HG02870 (cell line): ENCODE data around the gene LLGL2.

Source experiments
- ATAC-seq: cut with Tn5 transposase; IDR thresholded peaks from one replicate; pipeline ENCODE4 v1.9.1; 2021; ENCODE audit warnings: mild to moderate bottlenecking, moderate library complexity; ENCODE audit not compliant: unreplicated experiment

The LLGL2 gene

DNA sequence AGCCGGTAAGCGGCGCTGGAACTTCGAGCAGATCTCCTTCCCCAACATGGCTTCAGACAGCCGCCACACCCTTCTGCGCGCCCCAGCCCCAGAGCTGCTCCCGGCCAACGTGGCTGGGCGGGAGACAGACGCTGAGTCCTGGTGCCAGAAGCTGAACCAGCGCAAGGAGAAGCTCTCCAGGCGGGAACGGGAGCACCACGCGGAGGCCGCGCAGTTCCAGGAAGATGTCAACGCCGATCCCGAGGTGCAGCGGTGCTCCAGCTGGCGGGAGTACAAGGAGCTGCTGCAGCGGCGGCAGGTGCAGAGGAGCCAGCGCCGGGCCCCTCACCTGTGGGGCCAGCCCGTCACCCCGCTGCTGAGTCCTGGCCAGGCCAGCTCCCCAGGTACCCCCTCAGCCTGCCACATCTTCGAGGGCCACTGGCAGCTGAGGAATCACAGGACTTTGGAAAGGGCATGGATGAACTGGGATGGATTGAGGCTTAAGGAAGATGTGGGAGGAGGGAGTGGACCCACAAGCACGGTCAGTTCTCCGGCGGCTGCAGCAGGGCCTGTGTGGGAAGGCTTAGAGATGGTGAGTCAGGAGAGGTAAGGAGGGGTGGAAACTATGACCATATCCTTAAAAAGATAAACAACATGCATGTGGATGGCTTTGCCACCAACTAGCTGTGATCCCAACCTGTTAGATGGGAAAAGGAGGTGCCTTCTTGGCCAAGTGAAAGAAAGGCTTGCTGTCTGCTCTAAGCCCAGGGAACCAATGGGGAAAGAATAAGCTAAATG lies 3.4 kb upstream of the LLGL2 start:
- ATAC-seq, result no peak

- no peak for ATAC-seq
Observed at GRCh38 chr17:75523647-75524046, 1.9 kb upstream of the LLGL2 start.

- ATAC-seq, result no peak
Observed at GRCh38 chr17:75524269-75524969, 1.1 kb upstream of the LLGL2 start.

DNA sequence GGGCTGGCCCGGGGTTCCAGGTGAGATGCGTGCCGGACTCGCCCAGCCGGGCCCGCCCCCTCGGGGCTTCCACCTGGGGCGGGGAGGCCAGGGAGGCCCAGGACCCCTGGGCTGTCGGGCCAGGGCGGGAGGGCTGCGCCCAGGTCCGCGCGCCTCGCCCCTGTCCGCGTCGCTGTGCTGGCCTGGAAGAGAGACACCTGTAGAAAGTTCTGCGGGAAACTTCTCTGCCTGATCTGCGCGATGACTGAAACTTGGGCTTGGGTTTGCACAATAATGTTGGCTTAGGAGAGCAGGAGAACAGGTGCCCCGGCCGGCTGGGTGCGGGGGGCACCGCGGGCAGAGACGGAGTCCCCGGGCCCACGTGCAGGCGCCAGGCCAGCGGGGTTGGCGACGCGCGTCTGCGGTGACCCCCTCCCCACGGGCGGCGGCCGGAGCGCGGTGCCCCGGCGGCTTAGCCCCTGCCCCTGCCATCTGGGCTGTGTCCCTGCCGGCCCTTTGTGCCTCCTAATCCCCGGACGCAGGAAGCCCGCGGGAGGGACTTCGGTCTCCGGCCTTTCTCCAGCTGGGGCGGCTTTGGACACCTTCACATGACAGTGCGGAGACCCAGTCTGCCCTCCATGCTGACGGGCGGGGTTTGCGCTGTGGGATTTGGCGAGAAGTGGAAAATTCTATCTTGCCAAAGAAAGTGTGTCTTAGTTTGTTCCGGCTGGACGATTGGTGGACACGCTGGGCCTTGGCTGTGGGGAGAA lies 483 bp downstream of the LLGL2 start:
- ATAC-seq, result no peak

DNA sequence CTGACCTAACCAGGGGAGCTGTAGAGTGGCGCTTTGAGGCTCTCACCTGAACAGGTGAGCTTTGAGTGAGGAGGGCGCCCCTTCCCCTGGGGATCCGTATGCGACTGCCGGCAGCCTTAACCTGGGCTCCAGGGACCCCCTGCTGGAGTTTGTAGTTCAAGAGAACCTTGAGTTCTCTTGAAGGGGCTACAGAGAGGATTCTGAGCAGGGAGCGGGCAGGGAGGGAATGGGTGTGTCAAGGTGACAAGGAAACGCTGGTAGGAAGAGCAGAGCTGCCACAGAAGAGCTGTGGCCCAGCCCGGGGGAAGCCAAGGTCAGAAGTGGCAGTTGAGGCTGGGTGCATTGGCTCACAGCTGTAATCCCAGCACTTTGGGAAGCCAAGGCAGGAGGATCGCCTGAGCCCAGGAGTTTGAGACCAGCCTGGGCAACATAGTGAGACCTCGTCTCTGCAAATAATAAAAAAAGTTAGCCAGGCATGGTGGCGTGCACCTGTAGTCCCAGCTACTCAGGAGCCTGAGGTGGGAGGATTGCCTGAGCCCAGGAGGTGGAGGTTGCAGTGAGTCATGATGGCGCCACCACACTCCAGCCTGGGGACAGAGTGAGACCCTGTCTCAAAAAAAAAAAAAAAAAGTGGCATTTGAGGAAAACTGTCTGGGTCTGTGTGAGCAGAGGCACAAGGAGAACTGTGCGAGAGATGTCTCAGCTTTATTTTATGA lies 1.2 kb downstream of the LLGL2 start:
- ATAC-seq, result no peak

GRCh38 chr17:75530837-75531720 lies 5.6 kb downstream of the LLGL2 start:
- no peak for ATAC-seq

- ATAC-seq, result no peak
Observed at GRCh38 chr17:75531721-75532072, 6.2 kb downstream of the LLGL2 start.

DNA sequence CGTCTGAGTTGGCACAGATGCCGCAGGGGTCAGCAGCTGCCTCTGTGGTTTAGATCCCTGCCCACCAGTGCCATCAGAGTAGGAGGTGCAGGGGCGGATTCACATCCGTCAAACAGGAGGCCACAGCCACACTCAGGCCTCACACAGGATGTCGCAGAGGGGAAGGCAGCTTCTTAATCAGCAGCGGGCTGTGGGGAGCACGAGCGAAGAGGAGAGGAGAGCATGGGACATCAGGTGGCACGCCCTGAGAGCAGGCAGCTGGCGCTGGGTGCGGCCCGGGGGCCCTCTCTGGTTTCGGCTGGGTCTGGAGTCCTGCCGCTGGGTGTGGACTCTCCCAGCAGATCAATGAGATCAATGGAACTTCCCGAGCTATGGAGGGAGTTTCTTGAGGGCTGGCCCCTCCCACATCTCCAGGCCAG lies 9.6 kb downstream of the LLGL2 start:
- ATAC-seq, result no peak

DNA sequence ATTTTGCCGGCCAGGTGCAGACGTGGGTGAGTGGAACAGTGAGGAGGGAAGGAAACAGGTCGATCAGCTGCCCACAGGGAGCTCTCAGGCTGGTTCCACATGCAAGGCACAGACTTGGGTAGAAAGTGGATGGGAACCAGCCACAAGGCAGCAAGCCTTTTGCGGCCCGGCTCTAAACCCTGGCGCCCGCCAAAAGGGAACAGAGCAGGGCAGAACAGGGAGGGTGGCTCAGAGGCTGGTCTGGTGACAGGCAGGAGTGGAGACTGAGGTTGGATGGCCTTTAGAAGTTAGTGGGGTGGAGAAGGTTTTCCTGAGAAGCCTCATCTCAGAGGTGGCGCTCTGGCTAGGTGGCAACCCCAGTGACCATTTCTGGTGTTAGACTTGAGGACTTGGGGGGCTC lies 10.4 kb downstream of the LLGL2 start:
- no peak for ATAC-seq

DNA sequence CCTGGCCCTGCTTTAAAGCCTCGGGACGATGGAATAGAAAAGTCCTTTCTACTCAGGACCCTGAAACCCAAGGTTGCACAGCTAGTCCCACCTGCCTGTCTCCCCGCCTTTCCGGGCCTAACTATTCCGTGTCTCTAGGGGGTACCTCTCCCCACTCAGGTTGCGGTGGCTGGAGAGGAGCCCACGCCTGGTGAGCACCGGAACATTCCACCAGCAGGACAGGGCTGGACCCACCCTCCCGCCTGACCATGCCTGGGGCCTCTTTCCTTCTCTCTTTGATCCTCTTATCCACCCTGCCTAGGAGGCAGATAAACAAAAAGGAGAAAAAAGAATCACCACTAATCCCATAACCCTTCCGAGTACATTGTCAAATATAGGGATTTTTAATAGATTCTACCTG lies 10.9 kb downstream of the LLGL2 start:
- ATAC-seq, result no peak

DNA sequence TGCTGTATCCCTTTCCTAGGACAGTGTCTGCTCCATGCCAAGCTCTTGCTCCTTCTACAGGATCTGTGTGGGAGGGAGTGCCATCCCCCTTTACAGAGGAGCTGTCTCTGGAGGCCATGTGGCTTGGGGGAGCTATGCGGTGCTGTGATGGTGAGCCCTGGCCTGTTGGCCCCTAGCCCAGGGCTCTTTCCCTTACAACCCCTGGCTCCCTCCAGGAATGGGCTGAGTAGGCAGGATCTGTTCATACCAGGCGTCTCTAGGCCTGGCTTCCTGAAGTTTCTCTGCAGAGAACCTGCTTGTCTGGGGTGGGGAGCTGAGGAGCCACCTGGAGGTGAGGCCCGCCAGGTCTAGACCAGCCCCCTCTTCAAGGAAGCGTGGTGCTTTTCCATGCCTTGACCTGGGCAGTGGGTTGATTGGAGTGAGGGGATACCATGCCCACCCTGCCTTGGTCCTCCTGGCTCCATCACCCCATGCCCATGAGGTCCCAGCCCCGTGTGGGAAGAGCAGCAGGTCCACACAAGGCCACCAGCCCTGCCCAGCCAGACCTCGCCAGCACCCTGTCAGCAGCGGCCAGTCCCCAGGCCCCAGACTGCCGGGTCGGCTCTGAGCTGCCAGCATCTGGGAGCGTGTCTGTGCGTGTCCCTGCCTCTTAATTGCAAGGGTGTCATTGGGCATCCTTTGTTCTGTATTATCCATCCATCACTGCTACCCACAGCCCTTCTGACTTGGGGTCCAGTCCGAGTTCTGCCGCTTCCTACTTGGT lies 14.7 kb downstream of the LLGL2 start:
- ATAC-seq, result no peak

DNA sequence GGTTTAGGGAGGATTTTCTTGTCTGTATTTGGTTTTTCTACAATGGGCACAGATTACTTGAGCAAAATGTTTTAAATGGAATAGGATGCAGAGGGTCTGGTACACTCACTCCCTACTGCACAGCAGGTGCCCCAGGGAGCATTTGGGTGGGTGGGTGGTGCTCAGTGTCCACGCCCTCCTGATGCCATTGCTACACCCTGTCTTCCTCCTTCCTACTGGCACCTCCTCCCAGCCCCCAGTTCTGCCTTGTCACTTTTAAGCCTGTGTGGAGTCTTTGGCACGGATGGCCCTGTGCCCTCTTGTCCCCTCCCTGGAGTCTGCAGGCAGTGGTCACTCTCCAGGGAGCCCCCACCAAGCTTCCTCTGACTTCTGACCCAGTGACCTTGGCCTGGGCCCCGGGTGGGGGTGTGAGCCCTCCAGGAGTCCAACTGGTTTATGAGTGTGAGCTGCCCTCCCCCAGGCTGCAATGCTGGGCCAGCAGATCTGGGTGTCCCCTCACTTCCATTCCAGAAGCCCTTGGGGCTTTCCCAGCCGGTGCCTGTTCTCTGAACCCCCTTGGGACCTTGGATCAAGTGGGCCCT lies 15.5 kb downstream of the LLGL2 start:
- no peak for ATAC-seq

DNA sequence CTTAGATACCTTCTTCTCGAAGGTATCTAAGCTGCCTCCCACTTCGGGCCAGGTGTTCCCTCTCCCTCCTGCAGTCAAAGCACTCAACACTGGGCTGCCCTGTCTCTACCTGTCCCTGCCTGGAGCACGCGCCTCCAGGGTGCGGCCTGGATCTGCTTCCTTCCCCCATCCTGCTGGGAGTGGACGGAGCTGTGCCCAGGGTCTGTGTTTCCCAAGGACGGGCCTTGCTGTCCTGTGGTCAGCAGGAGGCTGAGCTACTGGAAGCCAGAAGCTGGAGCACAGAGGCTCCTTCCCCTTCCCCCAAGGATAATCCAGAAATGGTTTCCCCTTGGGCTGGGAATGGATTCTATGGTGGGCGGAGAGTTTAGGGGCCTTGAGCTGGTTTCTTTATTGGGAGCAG lies 16.7 kb downstream of the LLGL2 start:
- ATAC-seq, result no peak

- no peak for ATAC-seq
Observed at GRCh38 chr17:75542728-75543336, 17.3 kb downstream of the LLGL2 start.

GRCh38 chr17:75544250-75544649 lies 18.8 kb downstream of the LLGL2 start:
- no peak for ATAC-seq

- ATAC-seq, result no peak
Observed at GRCh38 chr17:75546181-75546580, 20.7 kb downstream of the LLGL2 start.

DNA sequence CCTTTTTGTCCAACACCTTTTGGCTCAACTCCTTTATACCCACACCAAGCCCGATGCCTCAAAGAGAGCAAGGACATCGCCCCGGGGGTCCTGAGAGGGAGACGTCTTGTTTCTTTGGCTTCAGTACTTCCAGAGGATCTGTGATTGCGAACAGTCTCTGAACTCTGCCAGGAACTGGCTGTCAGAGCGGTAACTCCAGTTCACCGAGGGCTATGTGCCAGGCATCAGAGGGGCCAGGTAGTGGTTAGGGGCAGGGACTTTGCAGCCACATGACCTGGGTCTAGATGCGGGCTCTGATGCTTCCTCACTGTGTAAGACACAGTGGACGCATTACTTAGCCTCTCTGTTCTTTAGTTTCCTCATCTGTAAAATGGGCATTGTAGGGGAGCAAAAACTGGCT lies 21.6 kb downstream of the LLGL2 start:
- ATAC-seq, result no peak

GRCh38 chr17:75548813-75549212 lies 23.3 kb downstream of the LLGL2 start:
- ATAC-seq, result no peak
